Measurements from ENCODE around the gene TCIRG1. TPM values are rescaled to one million over a fixed set of nuclear protein-coding genes. Genes with fewer than 3 reads are reported as not detected.
"Not testable (repeated sequence)": the region's sequence is repeated elsewhere in the genome, so short reads cannot be mapped to it uniquely, and the experiment has no call there.

The TCIRG1 gene
- total and polyA plus RNA-seq, 2 of the 13 experiments (the other 11 are each of a cell fraction or from before 2014, with no cell fraction given): 48.0 to 69.6 TPM

DNA sequence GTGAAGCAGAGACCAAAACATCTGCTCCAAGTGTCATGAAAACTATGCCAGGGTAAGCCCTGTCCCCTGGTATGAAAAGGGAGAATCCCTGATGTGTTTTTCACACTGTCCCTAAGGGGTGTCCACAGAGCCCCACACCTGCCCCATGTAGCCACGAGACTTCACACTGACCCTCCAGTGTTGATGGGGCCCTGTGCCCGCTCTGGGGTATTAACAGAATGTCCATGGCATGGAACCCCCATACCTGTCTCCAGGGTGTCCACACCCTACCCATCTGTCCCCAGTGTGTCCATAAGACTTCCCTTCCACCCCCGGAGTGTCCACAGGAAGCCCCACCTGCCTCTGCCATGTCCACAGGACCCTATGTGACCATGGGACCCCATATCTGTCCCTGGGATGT is 43.7 kb upstream of the TCIRG1 start:
- H3K36me3 ChIP-seq (replicated peaks in 1 of 2; ENCODE audit: control insufficient read depth in 1 of 2, insufficient read depth in 2 of 2, low read length in 2 of 2); in situ Hi-C loops (cut with HindIII; ENCODE audit: extremely low pct_ligation_motif_present, low pct_unique_long_range_greater_than_20kb); H4K20me1 ChIP-seq (ENCODE audit: insufficient read depth, low read length); CTCF ChIA-PET (ENCODE audit: low intra/inter-chr PET ratio, low total read pairs); DNase-seq (ENCODE audit: low spot score); FAIRE-seq; ATAC-seq; H3K27ac ChIP-seq (ENCODE audit: extremely low read length, insufficient read depth, low read length); H3K9me3 ChIP-seq (ENCODE audit: low read length); intact Hi-C loops (cut with micrococcal nuclease; ENCODE audit: unreplicated experiment); H3K4me1 ChIP-seq (ENCODE audit: insufficient read depth, low read length); BruUV-seq (replicated peaks); H3K4me3 ChIP-seq (replicated peaks in 1 of 3; ENCODE audit: insufficient read depth in 1 of 3, low read depth in 2 of 3, low read length in 3 of 3); POLR2A ChIA-PET; H3K4me2 ChIP-seq (ENCODE audit: low read depth, low read length); H3K27me3 ChIP-seq (ENCODE audit: control insufficient read depth in 1 of 2, insufficient read depth in 2 of 2, low read length in 2 of 2); H3K79me2 ChIP-seq (ENCODE audit: insufficient read depth, low read length); H2AFZ ChIP-seq (ENCODE audit: low read length); H3K9ac ChIP-seq (ENCODE audit: insufficient read depth, low read depth, low read length): not testable (repeated sequence)
- 100% methylated on average over 1 of the region's 3 CpGs for WGBS (ENCODE audit: low lambda C conversion rate)

DNA sequence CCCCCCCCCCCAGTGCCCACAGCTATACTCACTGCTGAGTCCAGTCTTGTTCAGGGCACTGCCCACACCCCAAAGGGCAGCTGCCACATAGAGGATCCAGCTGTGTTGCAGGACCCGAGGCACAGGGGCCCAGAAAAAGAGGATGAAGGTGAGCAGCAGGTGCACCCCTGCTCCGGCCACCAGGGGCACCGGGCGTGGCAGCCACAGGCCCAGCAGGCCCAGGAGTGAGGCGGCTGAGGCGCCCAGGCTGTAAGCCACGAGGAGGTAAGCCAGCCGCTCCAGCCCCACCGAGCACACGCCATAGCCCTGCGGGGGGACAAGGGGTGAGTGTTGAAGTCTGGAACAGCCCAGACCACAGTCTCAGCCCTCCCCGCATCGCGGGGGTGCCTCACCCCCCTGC is 43.2 kb upstream of the TCIRG1 start:
- H3K4me1 ChIP-seq (ENCODE audit: insufficient read depth, low read length); H4K20me1 ChIP-seq (ENCODE audit: insufficient read depth, low read length); H2AFZ ChIP-seq (ENCODE audit: low read length); FAIRE-seq; H3K27me3 ChIP-seq (ENCODE audit: control insufficient read depth in 1 of 2, insufficient read depth in 2 of 2, low read length in 2 of 2); H3K79me2 ChIP-seq (ENCODE audit: insufficient read depth, low read length); H3K4me3 ChIP-seq (replicated peaks in 1 of 3; ENCODE audit: insufficient read depth in 1 of 3, low read depth in 2 of 3, low read length in 3 of 3); H3K9ac ChIP-seq (ENCODE audit: insufficient read depth, low read depth, low read length); in situ Hi-C loops (cut with HindIII; ENCODE audit: extremely low pct_ligation_motif_present, low pct_unique_long_range_greater_than_20kb); ATAC-seq; POLR2A ChIA-PET; intact Hi-C loops (cut with micrococcal nuclease; ENCODE audit: unreplicated experiment); H3K36me3 ChIP-seq (replicated peaks in 1 of 2; ENCODE audit: control insufficient read depth in 1 of 2, insufficient read depth in 2 of 2, low read length in 2 of 2); CTCF ChIA-PET (ENCODE audit: low intra/inter-chr PET ratio, low total read pairs); DNase-seq (ENCODE audit: low spot score); BruUV-seq (replicated peaks); H3K9me3 ChIP-seq (ENCODE audit: low read length); H3K27ac ChIP-seq (ENCODE audit: extremely low read length, insufficient read depth, low read length); H3K4me2 ChIP-seq (ENCODE audit: low read depth, low read length): not testable (repeated sequence)
- no CpG with 5 or more reads among the region's 14 CpGs for WGBS (ENCODE audit: low lambda C conversion rate)

DNA sequence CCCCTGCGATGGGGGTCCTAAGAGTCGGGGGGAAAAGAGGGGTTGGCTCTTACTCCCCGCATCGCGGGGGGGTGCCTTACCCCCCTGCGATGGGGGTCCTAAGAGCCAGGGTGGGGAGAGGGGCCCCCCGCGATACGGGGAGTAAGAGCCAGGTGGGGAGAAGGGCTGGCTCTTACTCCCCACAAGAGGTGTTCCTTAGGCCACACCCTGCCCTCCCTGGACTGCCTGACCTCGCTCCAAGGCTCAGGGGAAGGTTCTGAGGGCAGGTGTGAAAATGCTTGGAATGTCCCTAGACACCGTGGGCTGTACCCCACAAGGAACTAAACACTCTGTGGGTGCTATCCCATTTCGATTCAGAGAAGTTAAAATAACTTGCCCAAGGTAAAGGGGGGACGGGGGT is 42.8 kb upstream of the TCIRG1 start:
- intact Hi-C loops (cut with micrococcal nuclease; ENCODE audit: unreplicated experiment): no loop called here

More for the DNA sequence above, 42.8 kb upstream of the TCIRG1 start:
- POLR2A ChIA-PET: no interaction called here
- no peaks in the 10 kb centered on the region for H3K9me3 ChIP-seq (ENCODE audit: low read length)
- BruUV-seq (replicated peaks): no TSS peak
- no peaks in the 10 kb centered on the region for H3K4me1 ChIP-seq (ENCODE audit: insufficient read depth, low read length)
- FAIRE-seq (no peak), DNase-seq (ENCODE audit: low spot score) (no peak), ATAC-seq (no peak)
- H3K27me3 ChIP-seq (ENCODE audit: control insufficient read depth in 1 of 2, insufficient read depth in 2 of 2, low read length in 2 of 2): no peaks in the 10 kb centered on the region
- H3K4me2 ChIP-seq (ENCODE audit: low read depth, low read length): no peak overlapping the region
- no peak overlapping the region for H2AFZ ChIP-seq (ENCODE audit: low read length)
- no peak overlapping the region for H3K9ac ChIP-seq (ENCODE audit: insufficient read depth, low read depth, low read length)
- H3K4me3 ChIP-seq (replicated peaks in 1 of 3; ENCODE audit: insufficient read depth in 1 of 3, low read depth in 2 of 3, low read length in 3 of 3): no peak overlapping the region
- no peaks in the 10 kb centered on the region for H4K20me1 ChIP-seq (ENCODE audit: insufficient read depth, low read length)
- WGBS (ENCODE audit: low lambda C conversion rate): 92% methylated on average over 13 of the region's 13 CpGs
- in situ Hi-C loops (cut with HindIII; ENCODE audit: extremely low pct_ligation_motif_present, low pct_unique_long_range_greater_than_20kb): no loop called here
- CTCF ChIA-PET (ENCODE audit: low intra/inter-chr PET ratio, low total read pairs): no interaction called here
- no peaks in the 10 kb centered on the region for H3K36me3 ChIP-seq (replicated peaks in 1 of 2; ENCODE audit: control insufficient read depth in 1 of 2, insufficient read depth in 2 of 2, low read length in 2 of 2)
- TF ChIP-seq ZNF543 (CRISPR knock-in tag; IDR thresholded peaks at IDR 0.05): no peak
- TF ChIP-seq ZNF572 (CRISPR knock-in tag; IDR thresholded peaks at IDR 0.05): no peak
- TF ChIP-seq ZNF883 (CRISPR knock-in tag; IDR thresholded peaks at IDR 0.05; ENCODE audit: not compliant biosample characterization): no peak
- TF ChIP-seq HNF4A (CRISPR knock-in tag; IDR thresholded peaks at IDR 0.05): no peak
- H3K27ac ChIP-seq (ENCODE audit: extremely low read length, insufficient read depth, low read length): no peak overlapping the region
- no peaks in the 10 kb centered on the region for H3K79me2 ChIP-seq (ENCODE audit: insufficient read depth, low read length)

Data from HepG2 (cell line).